Prostate gland (tissue), 2 donors: Measurements from ENCODE around the gene DLL1. TPM values are rescaled to one million over a fixed set of nuclear protein-coding genes. Genes with fewer than 3 reads are reported as not detected.
"Not testable (repeated sequence)": the region's sequence is repeated elsewhere in the genome, so short reads cannot be mapped to it uniquely, and the experiment has no call there.

ENCODE experiments used
- DNase-seq: peaks from one replicate; pipeline ENCODE4 v3.0.0-alpha.2; 2019; ENCODE audit warnings: low spot score
- H3K27ac ChIP-seq, 2 donors: fragments of 200-600 bp; sonication (generic); 2 replicates each; pipeline ENCODE4 v1.5.1; 2017 to 2019
- H3K27me3 ChIP-seq: fragments of 200-600 bp; sonication (generic); replicated peaks from 2 replicates; pipeline ENCODE4 v1.5.1; 2019; ENCODE audit not compliant: insufficient read depth
- H3K36me3 ChIP-seq, 2 donors: fragments of 200-600 bp; sonication (generic); 1 replicate in 1 of 2; 2 replicates in 1 of 2; pipeline versions ENCODE4 v1.5.1 to v1.8.1; 2017 to 2019
- H3K4me1 ChIP-seq: fragments of 200-600 bp; sonication (generic); replicated peaks from 2 replicates; pipeline ENCODE4 v1.5.1; 2019
- H3K4me3 ChIP-seq, 2 donors: fragments of 200-600 bp; sonication (generic); 2 replicates each; pipeline ENCODE4 v1.5.1; 2017 to 2019
- H3K9me3 ChIP-seq: fragments of 200-600 bp; sonication (generic); 2 replicates; pipeline ENCODE4 v1.5.1; 2017
- POLR2A ChIP-seq: fragments of 450-650 bp; IDR thresholded peaks from one replicate; pipeline ENCODE4 v1.6.1; 2016; ENCODE audit warnings: antibody characterized with exemption, mild to moderate bottlenecking
- POLR2AphosphoS5 ChIP-seq: sonication (generic); formaldehyde crosslinking; IDR thresholded peaks from one replicate; pipeline ENCODE4 v1.6.1; 2017; ENCODE audit warnings: antibody characterized with exemption
- WGBS: methylation state at CpG from one replicate; pipeline ENCODE4 v1.1.5; 2018; 5-methylcytosine and 5-hydroxymethylcytosine counted together
- intact Hi-C: fragments of 100-400 bp; cut with DNase I; formaldehyde crosslinking; loops from one replicate; pipeline ENCODE4 v1.14.2; 2022
- total RNA-seq, 2 donors: library from RNA; depleted of rRNA; stranded (reverse); fragments of >200 nt; gene quantifications; one replicate each; pipeline ENCODE4 v1.1.0, GENCODE V29; 2016
- TF ChIP-seq, protein P1 (sequence below), 4 experiments: fragments of 200-600 bp in 2 of 4; fragments of 450-650 bp in 2 of 4; sonication (generic) in 2 of 4; IDR thresholded peaks; 1 replicate in 3 of 4; 2 replicates in 1 of 4; pipeline ENCODE4 v1.5.1; 2016 to 2019; ENCODE audit warnings: antibody characterized with exemption in 4 of 4, mild to moderate bottlenecking in 2 of 4, moderate library complexity in 2 of 4

The DLL1 gene
- total RNA-seq, 2 donors from 2014 or later, result 16.0 to 40.4 TPM

DNA sequence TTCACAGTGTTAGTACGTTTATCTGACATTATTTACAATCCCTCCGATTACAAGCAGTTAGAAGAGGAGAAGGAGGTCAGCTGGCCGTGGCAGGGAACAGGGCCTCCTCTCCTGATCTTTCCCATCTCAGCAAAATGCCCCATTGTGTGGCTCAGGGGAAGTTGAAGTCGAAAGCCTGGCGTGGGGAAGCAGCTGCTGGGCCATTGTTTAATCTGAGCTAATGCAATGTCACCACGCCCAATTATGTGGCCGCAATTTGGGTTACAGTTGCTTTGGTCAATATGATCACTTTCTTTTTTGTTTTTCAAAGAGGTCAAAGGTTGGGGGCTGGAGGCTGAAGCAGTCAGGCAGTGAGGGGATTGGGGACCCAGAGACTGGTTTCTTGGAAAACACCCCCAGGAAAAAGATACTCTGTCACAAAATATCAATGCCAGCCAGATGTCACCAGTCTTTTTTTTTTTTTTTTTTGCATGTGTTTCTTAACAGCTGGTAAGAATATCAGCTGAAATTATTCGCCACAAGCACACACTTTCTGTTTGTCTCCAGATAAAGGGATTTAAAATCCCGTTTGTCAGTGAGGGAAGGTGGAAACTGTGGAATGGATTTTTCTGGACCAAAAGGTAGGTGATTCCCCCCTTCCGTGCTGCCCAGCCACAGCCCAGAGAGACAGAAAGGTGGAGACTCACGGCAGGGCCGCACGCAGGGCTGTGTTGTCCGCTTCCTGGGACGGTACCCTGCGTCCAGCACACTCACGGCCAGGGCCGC lies 24.6 kb downstream of the DLL1 start:
- H3K4me3 ChIP-seq, result no peak overlapping the region
- H3K27ac ChIP-seq, result peak overlapping the region; percentile 38 to 65
- 75% methylated on average over 18 of the region's 18 CpGs for WGBS
- DNase-seq, result no peak
- no peaks in the 10 kb centered on the region for H3K36me3 ChIP-seq
- H3K9me3 ChIP-seq, result no peaks in the 10 kb centered on the region
- TF ChIP-seq, protein P1, sequence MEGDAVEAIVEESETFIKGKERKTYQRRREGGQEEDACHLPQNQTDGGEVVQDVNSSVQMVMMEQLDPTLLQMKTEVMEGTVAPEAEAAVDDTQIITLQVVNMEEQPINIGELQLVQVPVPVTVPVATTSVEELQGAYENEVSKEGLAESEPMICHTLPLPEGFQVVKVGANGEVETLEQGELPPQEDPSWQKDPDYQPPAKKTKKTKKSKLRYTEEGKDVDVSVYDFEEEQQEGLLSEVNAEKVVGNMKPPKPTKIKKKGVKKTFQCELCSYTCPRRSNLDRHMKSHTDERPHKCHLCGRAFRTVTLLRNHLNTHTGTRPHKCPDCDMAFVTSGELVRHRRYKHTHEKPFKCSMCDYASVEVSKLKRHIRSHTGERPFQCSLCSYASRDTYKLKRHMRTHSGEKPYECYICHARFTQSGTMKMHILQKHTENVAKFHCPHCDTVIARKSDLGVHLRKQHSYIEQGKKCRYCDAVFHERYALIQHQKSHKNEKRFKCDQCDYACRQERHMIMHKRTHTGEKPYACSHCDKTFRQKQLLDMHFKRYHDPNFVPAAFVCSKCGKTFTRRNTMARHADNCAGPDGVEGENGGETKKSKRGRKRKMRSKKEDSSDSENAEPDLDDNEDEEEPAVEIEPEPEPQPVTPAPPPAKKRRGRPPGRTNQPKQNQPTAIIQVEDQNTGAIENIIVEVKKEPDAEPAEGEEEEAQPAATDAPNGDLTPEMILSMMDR (IDR thresholded peaks at IDR 0.05), result no peak
- no peak for TF ChIP-seq POLR2AphosphoS5
- no peak for TF ChIP-seq POLR2A
- intact Hi-C loops, result no loop called here
- H3K4me1 ChIP-seq, result no peaks in the 10 kb centered on the region
- H3K27me3 ChIP-seq, result no peaks in the 10 kb centered on the region

DNA sequence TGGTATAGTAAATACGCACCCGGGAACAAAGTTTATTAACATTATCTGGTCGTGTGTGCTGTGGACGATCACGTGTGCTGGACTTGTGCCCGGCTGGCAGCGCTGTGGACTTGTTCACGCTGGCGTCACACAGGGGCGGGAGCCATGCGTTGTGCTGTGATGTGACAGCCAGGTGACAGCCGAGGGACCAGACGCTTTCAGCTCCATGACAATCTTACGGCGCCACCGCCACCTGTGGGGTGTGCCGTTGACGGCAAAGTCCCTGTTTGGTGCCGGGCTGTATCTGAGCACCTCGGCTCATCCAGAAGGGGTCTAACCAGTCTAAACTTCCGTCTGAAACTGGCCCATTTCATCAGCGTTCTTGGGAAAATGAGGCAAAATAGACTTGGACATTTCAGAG lies 25.2 kb downstream of the DLL1 start:
- intact Hi-C loops, result no loop called here
- Histone ChIP-seq H3K9me3 (no peaks in the 10 kb centered on the region), H3K27me3 (no peaks in the 10 kb centered on the region), H3K4me1 (no peaks in the 10 kb centered on the region), H3K4me3 (no peak overlapping the region), H3K36me3 (no peaks in the 10 kb centered on the region), H3K27ac (peak overlapping the region; percentile 38 to 65)
- DNase-seq, result peak; percentile 81
- peak; percentile 86 for TF ChIP-seq POLR2AphosphoS5
- TF ChIP-seq, protein P1 (IDR thresholded peaks at IDR 0.05), result peak in 1 of 4 experiments; percentile 25
- no peak for TF ChIP-seq POLR2A
- 64% methylated on average over 22 of the region's 22 CpGs for WGBS

DNA sequence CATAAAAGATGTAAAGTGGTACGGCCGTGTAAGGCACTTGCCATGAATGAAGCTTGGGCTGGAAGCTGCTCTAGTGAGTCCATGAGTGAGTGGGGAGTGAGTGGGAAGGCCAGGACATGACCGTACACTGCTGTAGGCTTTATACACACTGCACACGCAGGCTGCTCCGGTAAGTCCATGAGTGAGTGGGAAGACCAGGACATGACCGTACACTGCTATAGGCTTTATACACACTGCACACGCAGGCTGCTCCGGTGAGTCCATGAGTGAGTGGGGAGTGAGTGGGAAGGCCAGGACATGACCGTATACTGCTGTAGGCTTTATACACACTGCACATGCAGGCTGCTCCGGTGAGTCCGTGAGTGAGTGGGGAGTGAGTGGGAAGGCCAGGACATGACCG lies 26.2 kb downstream of the DLL1 start:
- WGBS, result 90% methylated on average over 10 of the region's 12 CpGs
- H3K27me3 ChIP-seq, DNase-seq, intact Hi-C loops, H3K4me3 ChIP-seq, H3K9me3 ChIP-seq, H3K27ac ChIP-seq, H3K36me3 ChIP-seq, H3K4me1 ChIP-seq: not testable (repeated sequence)

DNA sequence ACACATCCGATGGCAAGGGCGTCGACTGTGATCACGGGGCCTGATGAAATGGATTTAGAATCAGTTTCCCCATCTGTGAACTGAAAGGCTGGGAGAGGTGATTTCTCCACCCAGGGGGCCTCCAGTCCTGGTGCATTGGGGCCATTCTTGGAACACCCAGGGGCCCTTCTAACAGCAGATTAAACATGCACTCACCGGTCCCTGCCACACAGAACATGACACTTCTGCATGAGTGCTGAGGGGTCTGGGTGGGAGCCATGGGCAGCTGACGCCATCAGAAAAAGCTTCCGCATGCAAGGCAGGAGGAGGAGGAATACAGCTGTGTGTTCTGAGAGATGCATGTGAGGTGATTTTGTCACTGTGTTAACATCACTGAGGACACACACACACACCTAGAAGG lies 26.8 kb downstream of the DLL1 start:
- Histone ChIP-seq H3K27me3 (no peaks in the 10 kb centered on the region), H3K4me1 (no peaks in the 10 kb centered on the region), H3K27ac (no peak overlapping the region), H3K36me3 (no peaks in the 10 kb centered on the region), H3K9me3 (no peaks in the 10 kb centered on the region), H3K4me3 (no peak overlapping the region)
- TF ChIP-seq POLR2AphosphoS5, result no peak
- TF ChIP-seq, protein P1 (IDR thresholded peaks at IDR 0.05), result no peak
- TF ChIP-seq POLR2A, result no peak
- intact Hi-C loops, result no loop called here
- DNase-seq, result no peak
- WGBS, result 92% methylated on average over 7 of the region's 7 CpGs

DNA sequence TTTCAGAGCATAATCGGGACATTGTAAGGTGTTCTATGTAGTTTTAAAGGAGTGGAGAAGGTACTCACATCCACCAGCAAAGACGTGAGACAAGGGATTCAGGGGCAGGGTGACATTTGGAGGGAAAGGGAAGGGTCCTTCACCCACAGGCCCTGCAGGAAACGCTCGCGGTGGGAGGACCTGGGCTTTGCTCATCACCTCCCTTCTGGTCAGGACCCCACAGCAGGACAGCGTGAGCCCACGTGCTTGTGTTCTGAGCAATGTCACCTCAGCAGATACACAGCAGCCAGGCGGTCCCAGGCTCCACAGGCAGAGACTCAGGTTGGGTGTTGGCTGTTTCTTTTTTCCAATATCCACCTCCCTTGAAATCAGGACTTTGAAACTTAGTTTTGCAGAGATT lies 27.5 kb downstream of the DLL1 start:
- no peak overlapping the region for H3K4me3 ChIP-seq
- H3K27me3 ChIP-seq, result no peaks in the 10 kb centered on the region
- H3K36me3 ChIP-seq, result no peaks in the 10 kb centered on the region
- H3K9me3 ChIP-seq, result no peaks in the 10 kb centered on the region
- intact Hi-C loops, result no loop called here
- no peak for DNase-seq
- H3K4me1 ChIP-seq, result no peaks in the 10 kb centered on the region
- WGBS, result 83% methylated on average over 8 of the region's 8 CpGs
- no peak overlapping the region for H3K27ac ChIP-seq
- TF ChIP-seq POLR2AphosphoS5, result no peak
- TF ChIP-seq, protein P1 (IDR thresholded peaks at IDR 0.05), result no peak
- TF ChIP-seq POLR2A, result no peak
